GM11168 (cell line): ENCODE data around the gene ZNF224.
"Not testable (repeated sequence)": the region's sequence is repeated elsewhere in the genome, so short reads cannot be mapped to it uniquely, and the experiment has no call there.

ENCODE experiments used
- in situ Hi-C: fragments of 300-500 bp; cut with MboI; formaldehyde crosslinking; loops from one replicate; pipeline ENCODE4 v1.12.0; 2022; ENCODE audit warnings: low sequenced_read_pairs; ENCODE audit not compliant: unreplicated experiment

ZNF224 gene

DNA sequence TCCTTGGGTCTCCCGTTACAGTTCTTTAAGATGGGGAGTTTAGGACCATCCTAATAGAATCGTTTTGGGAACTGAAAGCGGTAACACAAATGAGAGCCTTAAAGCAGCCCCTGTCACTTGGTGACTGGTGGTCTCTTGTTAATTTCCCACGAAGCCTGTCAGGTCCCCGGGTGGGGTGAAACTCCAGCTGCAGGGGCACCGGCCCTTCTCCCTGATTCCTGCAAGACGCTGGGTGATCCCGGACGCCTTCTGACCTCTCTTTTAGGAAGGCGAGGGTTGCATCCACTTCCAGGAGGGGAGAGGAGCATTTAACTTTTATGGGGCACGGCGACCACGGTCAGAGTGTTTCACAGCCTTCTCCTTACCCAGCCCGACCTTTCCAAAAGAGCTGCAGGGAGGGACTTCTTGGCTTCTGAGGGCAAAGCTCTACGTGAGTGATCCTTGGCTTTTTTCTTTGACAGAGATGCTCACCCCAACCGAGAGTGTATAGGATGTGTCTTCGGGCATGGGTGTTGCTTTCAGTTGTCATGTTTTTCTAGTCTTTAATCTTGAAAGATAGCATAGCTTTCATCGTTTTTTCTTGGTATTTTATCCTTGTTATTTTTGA lies 19.7 kb downstream of the ZNF224 start:
- in situ Hi-C loops, result no loop called here

DNA sequence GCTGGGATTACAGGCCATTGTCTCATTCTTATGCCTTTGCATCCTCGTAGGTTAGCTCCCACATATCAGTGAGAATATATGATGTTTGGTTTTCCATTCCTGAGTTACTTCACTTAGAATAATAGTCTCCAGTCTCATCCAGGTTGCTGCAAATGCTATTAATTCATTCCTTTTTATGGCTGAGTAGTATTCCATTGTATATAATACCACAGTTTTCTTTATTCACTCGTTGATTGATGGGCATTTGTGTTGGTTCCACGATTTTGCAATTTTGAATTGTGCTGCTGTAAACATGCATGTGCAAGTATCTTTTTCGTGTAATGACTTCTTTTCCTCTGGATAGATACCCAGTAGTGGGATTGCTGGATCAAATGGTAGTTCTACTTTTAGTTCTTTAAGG lies 27.0 kb downstream of the ZNF224 start:
- in situ Hi-C loops, result not testable (repeated sequence)

DNA sequence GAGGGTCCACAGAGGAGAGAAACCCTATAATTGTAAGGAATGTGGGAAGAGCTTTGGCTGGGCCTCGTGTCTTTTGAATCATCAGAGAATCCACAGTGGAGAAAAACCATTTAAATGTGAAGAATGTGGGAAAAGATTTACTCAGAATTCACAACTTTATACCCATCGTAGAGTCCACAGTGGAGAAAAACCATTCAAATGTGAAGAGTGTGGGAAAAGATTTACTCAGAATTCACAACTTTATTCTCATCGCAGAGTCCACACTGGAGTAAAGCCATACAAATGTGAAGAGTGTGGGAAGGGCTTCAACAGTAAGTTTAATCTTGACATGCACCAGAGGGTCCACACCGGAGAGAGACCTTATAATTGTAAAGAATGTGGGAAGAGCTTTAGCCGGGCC lies 37.8 kb downstream of the ZNF224 start:
- in situ Hi-C loops, result no loop called here

- in situ Hi-C loops, result no loop called here
Measured at GRCh38 chr19:44141191-44142058, 47.3 kb downstream of the ZNF224 start, which contains the start of gene ZNF234. TSS of gene ZNF234 (plus strand) at chr19:44141554. CDS start at chr19:44144633, 3,079 bp downstream.

GRCh38 chr19:44142059-44142433 lies 47.9 kb downstream of the ZNF224 start:
- in situ Hi-C loops, result no loop called here

DNA sequence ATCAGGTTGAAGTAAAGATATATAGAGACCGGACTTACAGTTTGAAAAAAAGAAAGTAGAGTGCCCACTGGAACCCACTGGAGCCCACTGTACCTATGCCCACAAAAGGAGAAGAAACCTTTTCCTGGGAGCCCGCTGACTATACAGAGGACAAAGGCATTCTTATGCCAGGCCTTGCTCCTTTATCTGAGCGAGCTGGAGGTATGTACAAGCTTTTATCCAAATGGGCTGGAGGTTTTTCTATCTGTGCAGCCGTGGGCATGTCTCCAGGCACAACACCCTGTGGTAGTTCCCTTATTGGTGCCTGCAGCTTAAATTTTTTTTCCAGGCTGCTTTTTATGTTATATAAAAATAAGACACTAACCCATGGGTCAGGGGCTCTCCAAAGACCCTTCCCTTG lies 55.6 kb downstream of the ZNF224 start:
- in situ Hi-C loops, result no loop called here

DNA sequence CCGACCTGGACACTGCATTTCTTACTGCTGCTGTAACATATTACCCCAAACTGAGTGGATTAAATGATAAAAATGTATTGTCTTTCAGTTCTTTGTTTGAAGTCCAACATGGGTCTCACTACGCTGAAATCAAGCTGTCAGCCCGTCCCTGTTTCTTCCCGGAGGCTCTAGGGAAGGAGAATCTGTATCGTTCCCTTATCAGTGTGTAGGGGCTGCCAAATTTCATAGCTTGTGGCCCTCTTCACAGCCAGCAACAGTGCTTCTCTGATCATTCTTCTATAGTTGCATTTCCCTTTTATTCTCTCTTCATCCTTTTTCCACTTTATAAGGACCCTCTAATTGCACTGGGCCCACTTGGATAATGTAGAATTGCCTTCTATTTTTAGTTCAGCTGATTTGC lies 57.3 kb downstream of the ZNF224 start:
- in situ Hi-C loops, result no loop called here

- in situ Hi-C loops, result no loop called here
Measured at GRCh38 chr19:44156475-44156874, 62.3 kb downstream of the ZNF224 start.
